PC-3 (cell line): Measurements from ENCODE around the gene CERK.

Source experiments
- EZH2 ChIP-seq: fragments of 300-600 bp; sonication (generic); IDR thresholded peaks from one replicate; pipeline ENCODE4 v1.6.1; 2017; ENCODE audit warnings: antibody characterized with exemption, mild to moderate bottlenecking, low read length; ENCODE audit not compliant: unreplicated experiment
- EZH2phosphoT487 ChIP-seq: fragments of 300-600 bp; sonication (generic); IDR thresholded peaks from 2 replicates; pipeline ENCODE4 v1.6.1; 2018; ENCODE audit warnings: mild to moderate bottlenecking, antibody characterized with exemption, low read length, borderline replicate concordance
- TF ChIP-seq, protein P1 (sequence below): fragments of 300-600 bp; sonication (generic); conservative IDR thresholded peaks from 2 replicates; pipeline ENCODE4 v1.5.1; 2017; ENCODE audit warnings: antibody characterized with exemption, low read depth, mild to moderate bottlenecking, low read length

DNA sequence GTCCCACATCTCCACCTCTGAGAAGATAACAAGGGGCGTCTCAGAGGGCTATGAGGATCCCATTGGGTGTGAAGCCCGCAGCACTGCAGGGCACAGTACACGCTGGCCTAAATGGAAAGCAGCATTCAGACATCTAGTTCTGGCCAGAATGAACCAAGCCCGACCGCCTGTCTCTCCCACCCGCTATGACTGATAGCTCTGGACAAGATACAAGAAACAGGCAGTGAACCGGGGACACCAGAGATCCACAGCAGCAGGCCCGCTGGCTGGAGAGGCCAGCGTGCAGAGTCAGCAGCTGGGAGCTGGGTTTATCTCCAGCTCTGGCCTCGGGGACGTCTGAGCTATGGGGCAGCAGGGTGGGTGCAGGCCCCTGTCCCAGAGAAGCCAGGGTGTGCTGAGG lies 9.6 kb downstream of the CERK start:
- TF ChIP-seq, protein P1, sequence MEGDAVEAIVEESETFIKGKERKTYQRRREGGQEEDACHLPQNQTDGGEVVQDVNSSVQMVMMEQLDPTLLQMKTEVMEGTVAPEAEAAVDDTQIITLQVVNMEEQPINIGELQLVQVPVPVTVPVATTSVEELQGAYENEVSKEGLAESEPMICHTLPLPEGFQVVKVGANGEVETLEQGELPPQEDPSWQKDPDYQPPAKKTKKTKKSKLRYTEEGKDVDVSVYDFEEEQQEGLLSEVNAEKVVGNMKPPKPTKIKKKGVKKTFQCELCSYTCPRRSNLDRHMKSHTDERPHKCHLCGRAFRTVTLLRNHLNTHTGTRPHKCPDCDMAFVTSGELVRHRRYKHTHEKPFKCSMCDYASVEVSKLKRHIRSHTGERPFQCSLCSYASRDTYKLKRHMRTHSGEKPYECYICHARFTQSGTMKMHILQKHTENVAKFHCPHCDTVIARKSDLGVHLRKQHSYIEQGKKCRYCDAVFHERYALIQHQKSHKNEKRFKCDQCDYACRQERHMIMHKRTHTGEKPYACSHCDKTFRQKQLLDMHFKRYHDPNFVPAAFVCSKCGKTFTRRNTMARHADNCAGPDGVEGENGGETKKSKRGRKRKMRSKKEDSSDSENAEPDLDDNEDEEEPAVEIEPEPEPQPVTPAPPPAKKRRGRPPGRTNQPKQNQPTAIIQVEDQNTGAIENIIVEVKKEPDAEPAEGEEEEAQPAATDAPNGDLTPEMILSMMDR, result no peak
- TF ChIP-seq EZH2 (no peak), EZH2phosphoT487 (no peak)
